GM12878 (cell line): ENCODE measurements around the gene GHDC.

Source experiments
- POLR2A ChIP-seq: IDR thresholded peaks from 2 replicates; pipeline ENCODE4 v1.6.1; 2011; ENCODE audit warnings: low read depth, mild to moderate bottlenecking, low read length
- RAD21 ChIP-seq: IDR thresholded peaks from 2 replicates; pipeline ENCODE4 v1.6.1; 2011; ENCODE audit warnings: mild to moderate bottlenecking, low read depth, low read length, moderate library complexity; ENCODE audit not compliant: insufficient read depth

GRCh38 chr17:42221886-42222745 lies 27.8 kb upstream of the GHDC start:
- TF ChIP-seq POLR2A (no peak), RAD21 (peak; percentile 74)
